Measurements from ENCODE around the gene RPL14.

The RPL14 gene

GRCh38 chr3:40432793-40433192 is 24.3 kb upstream of the RPL14 start:
- no peak for TF ChIP-seq CTCF (IDR thresholded peaks at IDR 0.05; ENCODE audit: borderline replicate concordance, insufficient read depth, low read depth, low read length)
- no peak overlapping the region for H3K4me3 ChIP-seq (ENCODE audit: low read depth, low read length)

GRCh38 chr3:40437889-40438288 is 19.2 kb upstream of the RPL14 start:
- no peak overlapping the region for H3K4me3 ChIP-seq (ENCODE audit: low read depth, low read length)
- TF ChIP-seq CTCF (IDR thresholded peaks at IDR 0.05; ENCODE audit: borderline replicate concordance, insufficient read depth, low read depth, low read length): no peak

GRCh38 chr3:40445062-40445461 is 12.1 kb upstream of the RPL14 start:
- no peak for TF ChIP-seq CTCF (IDR thresholded peaks at IDR 0.05; ENCODE audit: borderline replicate concordance, insufficient read depth, low read depth, low read length)
- H3K4me3 ChIP-seq (ENCODE audit: low read depth, low read length): no peak overlapping the region

GRCh38 chr3:40445880-40446279 is 11.3 kb upstream of the RPL14 start:
- no peak for TF ChIP-seq CTCF (IDR thresholded peaks at IDR 0.05; ENCODE audit: borderline replicate concordance, insufficient read depth, low read depth, low read length)
- no peak overlapping the region for H3K4me3 ChIP-seq (ENCODE audit: low read depth, low read length)

GRCh38 chr3:40450438-40450837 is 6.7 kb upstream of the RPL14 start:
- no peak overlapping the region for H3K4me3 ChIP-seq (ENCODE audit: low read depth, low read length)
- no peak for TF ChIP-seq CTCF (IDR thresholded peaks at IDR 0.05; ENCODE audit: borderline replicate concordance, insufficient read depth, low read depth, low read length)

GRCh38 chr3:40451551-40451950 is 5.6 kb upstream of the RPL14 start:
- H3K4me3 ChIP-seq (ENCODE audit: low read depth, low read length): no peak overlapping the region
- no peak for TF ChIP-seq CTCF (IDR thresholded peaks at IDR 0.05; ENCODE audit: borderline replicate concordance, insufficient read depth, low read depth, low read length)

- H3K4me3 ChIP-seq (ENCODE audit: low read depth, low read length): no peak overlapping the region
- no peak for TF ChIP-seq CTCF (IDR thresholded peaks at IDR 0.05; ENCODE audit: borderline replicate concordance, insufficient read depth, low read depth, low read length)
These were observed 5.1 kb upstream of the RPL14 start for GRCh38 chr3:40452057-40452456.
